IMR-90 (cell line): ENCODE measurements around the gene EPC1.

Experiments used
- BHLHE40 ChIP-seq: fragments of 150-350 bp; IDR thresholded peaks from 2 replicates; pipeline ENCODE4 v1.6.1; 2016; ENCODE audit warnings: mild to moderate bottlenecking, low read depth, low read length
- CEBPB ChIP-seq: IDR thresholded peaks from 2 replicates; pipeline ENCODE4 v1.6.1; 2012; ENCODE audit warnings: low read depth, low read length, improper control_type of control experiment
- CHD1 ChIP-seq: IDR thresholded peaks from 2 replicates; pipeline ENCODE4 v1.6.1; 2012; ENCODE audit warnings: low read depth, low read length, improper control_type of control experiment
- FOS ChIP-seq: fragments of 150-350 bp; IDR thresholded peaks from 2 replicates; pipeline ENCODE4 v1.6.1; 2016; ENCODE audit warnings: low read depth, low read length
- MXI1 ChIP-seq: IDR thresholded peaks from 2 replicates; pipeline ENCODE4 v1.6.1; 2012; ENCODE audit warnings: low read depth, mild to moderate bottlenecking, low read length, moderate library complexity, borderline replicate concordance
- POLR2A ChIP-seq: IDR thresholded peaks from 2 replicates; pipeline ENCODE4 v1.6.1; 2012; ENCODE audit warnings: mild to moderate bottlenecking, low read depth, low read length
- TF ChIP-seq, protein P1 (sequence below): conservative IDR thresholded peaks from 2 replicates; pipeline ENCODE4 v1.5.1; 2012; ENCODE audit warnings: mild to moderate bottlenecking, low read depth, low read length, improper control_type of control experiment
- TF ChIP-seq, protein P2 (sequence below): fragments of 150-350 bp; IDR thresholded peaks from 2 replicates; pipeline ENCODE4 v1.6.1; 2017; ENCODE audit warnings: mild to moderate bottlenecking, antibody characterized with exemption, low read length, low read depth

DNA sequence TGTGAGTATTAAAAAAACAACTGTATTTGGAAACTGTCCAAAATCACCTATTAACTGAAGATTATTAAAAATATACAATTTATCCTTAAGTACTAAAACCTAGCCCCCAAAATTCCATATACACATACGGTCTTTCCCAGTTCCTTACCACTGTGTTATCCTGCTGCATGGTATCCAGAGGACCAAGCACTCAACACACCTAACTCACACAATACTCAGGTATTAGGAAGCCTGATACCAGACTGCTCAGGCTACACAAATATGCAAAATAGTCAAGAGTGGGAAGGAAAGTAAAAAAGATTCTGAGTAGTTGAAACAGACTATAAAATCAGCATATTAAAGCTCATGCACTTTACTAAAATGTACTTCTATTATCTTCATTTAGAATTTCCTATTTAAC lies 67.2 kb downstream of the EPC1 start:
- TF ChIP-seq, protein P1, sequence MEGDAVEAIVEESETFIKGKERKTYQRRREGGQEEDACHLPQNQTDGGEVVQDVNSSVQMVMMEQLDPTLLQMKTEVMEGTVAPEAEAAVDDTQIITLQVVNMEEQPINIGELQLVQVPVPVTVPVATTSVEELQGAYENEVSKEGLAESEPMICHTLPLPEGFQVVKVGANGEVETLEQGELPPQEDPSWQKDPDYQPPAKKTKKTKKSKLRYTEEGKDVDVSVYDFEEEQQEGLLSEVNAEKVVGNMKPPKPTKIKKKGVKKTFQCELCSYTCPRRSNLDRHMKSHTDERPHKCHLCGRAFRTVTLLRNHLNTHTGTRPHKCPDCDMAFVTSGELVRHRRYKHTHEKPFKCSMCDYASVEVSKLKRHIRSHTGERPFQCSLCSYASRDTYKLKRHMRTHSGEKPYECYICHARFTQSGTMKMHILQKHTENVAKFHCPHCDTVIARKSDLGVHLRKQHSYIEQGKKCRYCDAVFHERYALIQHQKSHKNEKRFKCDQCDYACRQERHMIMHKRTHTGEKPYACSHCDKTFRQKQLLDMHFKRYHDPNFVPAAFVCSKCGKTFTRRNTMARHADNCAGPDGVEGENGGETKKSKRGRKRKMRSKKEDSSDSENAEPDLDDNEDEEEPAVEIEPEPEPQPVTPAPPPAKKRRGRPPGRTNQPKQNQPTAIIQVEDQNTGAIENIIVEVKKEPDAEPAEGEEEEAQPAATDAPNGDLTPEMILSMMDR, result no peak
- TF ChIP-seq, protein P2, sequence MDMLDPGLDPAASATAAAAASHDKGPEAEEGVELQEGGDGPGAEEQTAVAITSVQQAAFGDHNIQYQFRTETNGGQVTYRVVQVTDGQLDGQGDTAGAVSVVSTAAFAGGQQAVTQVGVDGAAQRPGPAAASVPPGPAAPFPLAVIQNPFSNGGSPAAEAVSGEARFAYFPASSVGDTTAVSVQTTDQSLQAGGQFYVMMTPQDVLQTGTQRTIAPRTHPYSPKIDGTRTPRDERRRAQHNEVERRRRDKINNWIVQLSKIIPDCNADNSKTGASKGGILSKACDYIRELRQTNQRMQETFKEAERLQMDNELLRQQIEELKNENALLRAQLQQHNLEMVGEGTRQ, result no peak
- no peak for TF ChIP-seq MXI1
- TF ChIP-seq POLR2A, result no peak
- no peak for TF ChIP-seq FOS
- no peak for TF ChIP-seq CHD1
- TF ChIP-seq CEBPB, result no peak
- TF ChIP-seq BHLHE40, result no peak
